ENCODE results near the gene ATF5.
A peak's percentile ranks its signal among the peaks of the same experiment; 100 is the strongest.

The ATF5 gene

DNA sequence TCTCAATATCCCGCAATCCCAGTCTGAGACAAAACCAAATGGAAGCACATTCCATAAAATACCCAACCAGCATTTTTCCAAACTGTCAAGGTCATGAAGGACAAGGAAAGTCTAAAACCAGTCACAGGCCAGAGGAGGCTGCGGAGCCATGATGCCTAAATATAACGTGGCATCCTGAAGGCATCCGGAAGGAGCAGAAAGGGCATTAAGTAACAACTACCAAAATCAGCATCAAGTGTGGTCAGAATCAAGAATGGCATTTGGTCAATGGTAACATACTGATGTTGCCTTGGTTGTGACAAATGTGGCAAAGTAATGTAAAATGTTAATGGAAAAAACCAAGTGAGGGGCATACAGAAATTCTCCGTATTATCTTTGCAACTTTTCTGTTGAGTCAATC is 3.5 kb upstream of the ATF5 start:
- ChIA-PET POLR2A (no interaction called here), CTCF (no interaction called here)
- no peak for DNase-seq (ENCODE audit: low read depth, low spot score)
- no peak overlapping the region for H3K4me3 ChIP-seq (ENCODE audit: low read depth, low read length)
- TF ChIP-seq CTCF (IDR thresholded peaks at IDR 0.05; ENCODE audit: insufficient read depth, low read length, missing control alignments): no peak

DNA sequence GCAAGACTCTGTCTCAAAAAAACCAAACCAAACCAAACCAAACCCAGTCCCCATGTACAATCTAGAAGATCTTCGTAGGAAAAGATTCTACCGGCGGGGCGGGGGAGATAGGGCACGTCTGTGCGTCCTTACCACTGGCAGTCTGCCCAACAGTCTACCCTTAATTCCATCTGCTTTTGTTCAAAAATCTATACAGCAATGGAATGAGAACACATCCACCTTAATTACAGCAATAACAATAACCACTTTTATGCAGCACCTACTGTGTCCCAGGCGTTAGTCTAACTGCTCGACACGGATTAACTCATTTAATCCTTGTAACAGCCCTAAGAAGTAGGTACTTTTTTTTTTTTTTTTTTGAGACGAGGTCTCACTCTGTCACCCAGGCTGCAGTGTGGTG is 2.5 kb upstream of the ATF5 start:
- POLR2A ChIA-PET: no interaction called here
- DNase-seq (ENCODE audit: low read depth, low spot score): no peak
- TF ChIP-seq CTCF (IDR thresholded peaks at IDR 0.05; ENCODE audit: insufficient read depth, low read length, missing control alignments): no peak
- CTCF ChIA-PET: interaction anchor here (1.1 to 3.6 kb wide), 4 partner anchors 11 to 209 kb away, joined by 3 to 13 read pairs (median 4); no protein-coding TSS in a partner anchor
- no peak overlapping the region for H3K4me3 ChIP-seq (ENCODE audit: low read depth, low read length)

GRCh38 chr19:49927526-49928264 is 1.3 kb upstream of the ATF5 start:
- DNase-seq (ENCODE audit: low read depth, low spot score): no peak
- CTCF ChIA-PET: interaction anchor here (1.0 to 3.6 kb wide), 7 partner anchors 10 to 208 kb away, joined by 3 to 13 read pairs (median 4); no protein-coding TSS in a partner anchor
- POLR2A ChIA-PET: no interaction called here
- TF ChIP-seq CTCF (IDR thresholded peaks at IDR 0.05; ENCODE audit: insufficient read depth, low read length, missing control alignments): no peak
- peak overlapping the region; percentile 25 for H3K4me3 ChIP-seq (ENCODE audit: low read depth, low read length)

DNA sequence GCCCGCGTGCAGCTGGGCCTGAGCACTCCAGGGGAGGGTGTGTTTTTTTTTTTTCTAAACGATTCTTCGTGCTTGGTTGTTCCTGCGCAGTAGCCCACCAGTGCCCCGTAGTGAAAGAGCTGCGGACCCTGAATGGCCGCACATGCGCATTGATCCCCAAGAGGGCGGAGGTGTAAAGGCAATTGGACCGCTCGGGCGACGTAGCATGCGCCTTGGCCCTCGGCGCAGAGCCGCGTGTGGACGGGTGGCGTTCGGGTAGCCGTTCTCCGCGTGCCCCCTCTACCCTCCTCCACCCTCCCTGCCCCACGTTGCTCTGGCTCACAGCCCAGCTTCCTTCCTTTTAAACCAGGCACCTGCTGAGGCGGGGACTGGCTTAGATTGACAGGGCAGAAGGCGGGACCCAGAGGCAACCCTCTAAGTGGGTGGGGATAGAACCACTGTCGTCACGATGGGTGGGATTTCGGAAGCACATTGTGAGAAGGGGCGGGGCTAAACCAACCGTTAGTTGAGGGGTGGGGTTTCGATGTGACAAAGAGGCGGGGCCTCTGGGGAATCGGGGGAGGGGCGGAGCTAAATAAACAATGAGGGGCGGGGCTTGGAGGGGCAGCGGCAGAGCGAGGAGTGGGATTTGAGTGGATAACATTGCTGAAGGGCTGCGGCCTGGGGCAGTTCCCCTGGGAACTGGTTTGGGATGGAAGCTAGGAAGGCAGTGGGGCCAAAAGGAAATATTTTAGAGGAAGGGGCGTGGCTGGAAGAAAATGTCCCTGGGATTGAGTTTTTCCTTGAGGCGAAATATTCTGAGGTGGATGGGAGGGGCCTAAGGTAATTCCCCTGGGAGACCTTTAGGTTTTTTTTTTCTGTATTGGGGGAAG is 842 bp downstream of the ATF5 start:
- POLR2A ChIA-PET: interaction anchor here (1.1 to 1.3 kb wide), 2 partner anchors 20 to 53 kb away, joined by 3 to 4 read pairs; partner anchors contain the start of genes AKT1S1 and TBC1D17
- DNase-seq (ENCODE audit: low read depth, low spot score): peak; percentile 72
- CTCF ChIA-PET: interaction anchor here (1.2 to 3.6 kb wide), 4 partner anchors 8 to 206 kb away, joined by 3 to 13 read pairs (median 10); no protein-coding TSS in a partner anchor
- H3K4me3 ChIP-seq (ENCODE audit: low read depth, low read length): peak overlapping the region; percentile 70
- no peak for TF ChIP-seq CTCF (IDR thresholded peaks at IDR 0.05; ENCODE audit: insufficient read depth, low read length, missing control alignments)

- H3K4me3 ChIP-seq (ENCODE audit: low read depth, low read length): no peak overlapping the region
- POLR2A ChIA-PET: no interaction called here
- TF ChIP-seq CTCF (IDR thresholded peaks at IDR 0.05; ENCODE audit: insufficient read depth, low read length, missing control alignments): no peak
- no peak for DNase-seq (ENCODE audit: low read depth, low spot score)
- CTCF ChIA-PET: interaction anchor here (2.3 kb wide), 1 partner anchor 205 kb away, joined by 11 read pairs; no protein-coding TSS in a partner anchor
Measured at GRCh38 chr19:49930483-49931011, 1.5 kb downstream of the ATF5 start.

Data from AG04449 (cell line).